ENCODE results near the gene FNDC3B.

Gene FNDC3B

DNA sequence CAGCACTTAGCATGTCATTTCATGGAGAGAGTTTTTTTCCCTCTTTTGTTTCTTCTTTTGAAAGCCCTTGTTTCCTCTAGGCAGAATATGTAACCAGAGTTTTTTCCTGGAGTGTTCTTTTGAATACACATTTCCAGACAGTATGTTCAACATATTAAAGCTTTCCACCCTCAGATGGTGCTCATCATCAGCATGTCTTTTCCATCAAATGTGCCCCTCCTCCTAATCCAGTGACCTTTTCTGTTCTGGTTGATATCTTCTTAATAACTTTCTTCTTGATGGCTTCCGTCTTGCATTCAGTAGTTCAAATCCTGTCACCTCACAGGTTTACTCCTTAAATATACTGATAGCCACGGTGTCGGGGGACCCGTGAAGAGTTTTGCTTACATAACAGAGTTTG lies 78.6 kb downstream of the FNDC3B start:
- Histone ChIP-seq H4K8ac (ENCODE audit: low read depth, low read length) (no peak overlapping the region), H2BK5ac (ENCODE audit: low read length) (no peak overlapping the region), H3K9ac (ENCODE audit: low read depth, low read length, poor library complexity) (no peak overlapping the region), H3K36me3 (replicated peaks in 1 of 2; ENCODE audit: control insufficient read depth in 2 of 2, insufficient read depth in 2 of 2, low read length in 2 of 2) (peaks cover 3 to 93% of the 10 kb centered on the region in 2 donors), H3K9me3 (replicated peaks in 1 of 2; ENCODE audit: control insufficient read depth in 2 of 2, insufficient read depth in 1 of 2, low read depth in 1 of 2, low read length in 2 of 2) (peaks cover 0 to 7% of the 10 kb centered on the region in 2 donors), H3K4me3 (ENCODE audit: low read length in 2 of 2) (no peak overlapping the region), H3K27me3 (ENCODE audit: control insufficient read depth in 3 of 3, insufficient read depth in 3 of 3, low read depth in 1 of 3, low read length in 3 of 3) (no peaks in the 10 kb centered on the region), H3K18ac (ENCODE audit: low read length) (no peak overlapping the region), H3K14ac (ENCODE audit: low read length) (no peak overlapping the region), H3K4me1 (ENCODE audit: control insufficient read depth in 2 of 2, insufficient read depth in 1 of 2, low read depth in 1 of 2, low read length in 2 of 2) (no peaks in the 10 kb centered on the region), H3K4me2 (ENCODE audit: insufficient read depth, low read length, poor library complexity, severe bottlenecking) (no peak overlapping the region), H2AFZ (ENCODE audit: low read length) (no peak overlapping the region), H2BK12ac (ENCODE audit: low read length) (no peak overlapping the region), H2BK120ac (ENCODE audit: low read depth, low read length) (no peak overlapping the region), H3K4ac (ENCODE audit: low read length) (no peak overlapping the region), H3K79me1 (ENCODE audit: low read depth, low read length) (no peaks in the 10 kb centered on the region), H3K23ac (ENCODE audit: low read depth, low read length, poor library complexity) (no peak overlapping the region), H3K27ac (replicated peaks; ENCODE audit: low read length) (no peak overlapping the region), H2AK5ac (ENCODE audit: low read depth, low read length) (no peak overlapping the region), H2BK15ac (ENCODE audit: low read length) (no peak overlapping the region), H4K91ac (ENCODE audit: low read depth, low read length, poor library complexity) (no peak overlapping the region)
- DNase-seq (ENCODE audit: low spot score), result no peak
- no CpG with 5 or more reads among the region's 4 CpGs for WGBS, 2 donors (ENCODE audit: extremely low coverage in 2 of 2, insufficient read length in 2 of 2, insufficient replicate concordance in 1 of 2)

DNA sequence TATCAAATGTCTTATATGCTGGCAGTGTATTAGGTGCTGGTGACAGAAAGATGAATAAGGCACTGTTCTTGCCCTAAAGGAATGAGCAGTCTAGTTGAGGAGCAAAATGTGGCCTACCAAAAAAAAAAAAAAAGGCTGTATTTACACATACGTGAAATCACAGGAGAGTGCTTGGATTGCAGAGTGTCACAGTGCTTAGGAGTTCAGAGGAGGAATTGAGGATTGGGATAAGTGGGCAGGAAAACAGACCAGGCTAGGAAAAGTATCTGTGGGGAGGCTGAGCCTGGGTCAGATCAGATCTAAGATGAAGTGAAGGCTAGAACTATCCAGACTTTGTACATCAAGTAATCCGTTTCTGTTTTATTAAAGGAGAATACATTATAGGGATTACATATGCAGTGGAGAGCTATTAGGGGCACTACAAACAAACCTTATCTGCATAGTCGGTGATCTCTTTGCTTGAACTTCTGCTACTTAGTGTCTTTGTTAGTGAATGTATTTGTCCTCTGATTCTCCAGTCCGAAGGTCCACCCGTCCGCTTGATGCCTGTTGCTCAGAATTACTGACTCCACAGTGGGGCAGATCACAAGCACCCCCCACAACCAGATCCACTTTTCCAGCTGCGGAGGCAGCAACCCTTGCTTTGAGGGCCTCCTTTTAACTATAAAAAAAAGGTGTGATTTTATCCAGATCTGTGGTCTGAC lies 80.0 kb downstream of the FNDC3B start:
- H4K91ac ChIP-seq (ENCODE audit: low read depth, low read length, poor library complexity), result no peak overlapping the region
- H3K18ac ChIP-seq (ENCODE audit: low read length), result no peak overlapping the region
- H4K8ac ChIP-seq (ENCODE audit: low read depth, low read length), result no peak overlapping the region
- no peak overlapping the region for H3K4ac ChIP-seq (ENCODE audit: low read length)
- no peak overlapping the region for H2BK120ac ChIP-seq (ENCODE audit: low read depth, low read length)
- H3K4me1 ChIP-seq (ENCODE audit: control insufficient read depth in 2 of 2, insufficient read depth in 1 of 2, low read depth in 1 of 2, low read length in 2 of 2), result no peaks in the 10 kb centered on the region
- no peak overlapping the region for H3K4me3 ChIP-seq (ENCODE audit: low read length in 2 of 2)
- DNase-seq (ENCODE audit: low spot score), result no peak
- no CpG with 5 or more reads among the region's 7 CpGs for WGBS, 2 donors (ENCODE audit: extremely low coverage in 2 of 2, insufficient read length in 2 of 2, insufficient replicate concordance in 1 of 2)
- no peak overlapping the region for H2AFZ ChIP-seq (ENCODE audit: low read length)
- H2AK5ac ChIP-seq (ENCODE audit: low read depth, low read length), result no peak overlapping the region
- H2BK5ac ChIP-seq (ENCODE audit: low read length), result no peak overlapping the region
- H3K9me3 ChIP-seq (replicated peaks in 1 of 2; ENCODE audit: control insufficient read depth in 2 of 2, insufficient read depth in 1 of 2, low read depth in 1 of 2, low read length in 2 of 2), result peaks cover 0 to 7% of the 10 kb centered on the region in 2 donors
- H3K27me3 ChIP-seq (ENCODE audit: control insufficient read depth in 3 of 3, insufficient read depth in 3 of 3, low read depth in 1 of 3, low read length in 3 of 3), result no peaks in the 10 kb centered on the region
- no peak overlapping the region for H3K27ac ChIP-seq (replicated peaks; ENCODE audit: low read length)
- no peak overlapping the region for H3K14ac ChIP-seq (ENCODE audit: low read length)
- no peak overlapping the region for H3K23ac ChIP-seq (ENCODE audit: low read depth, low read length, poor library complexity)
- H2BK15ac ChIP-seq (ENCODE audit: low read length), result no peak overlapping the region
- H3K4me2 ChIP-seq (ENCODE audit: insufficient read depth, low read length, poor library complexity, severe bottlenecking), result no peak overlapping the region
- H3K9ac ChIP-seq (ENCODE audit: low read depth, low read length, poor library complexity), result no peak overlapping the region
- no peaks in the 10 kb centered on the region for H3K79me1 ChIP-seq (ENCODE audit: low read depth, low read length)
- H2BK12ac ChIP-seq (ENCODE audit: low read length), result no peak overlapping the region
- peaks cover 1 to 93% of the 10 kb centered on the region in 2 donors for H3K36me3 ChIP-seq (replicated peaks in 1 of 2; ENCODE audit: control insufficient read depth in 2 of 2, insufficient read depth in 2 of 2, low read length in 2 of 2)

DNA sequence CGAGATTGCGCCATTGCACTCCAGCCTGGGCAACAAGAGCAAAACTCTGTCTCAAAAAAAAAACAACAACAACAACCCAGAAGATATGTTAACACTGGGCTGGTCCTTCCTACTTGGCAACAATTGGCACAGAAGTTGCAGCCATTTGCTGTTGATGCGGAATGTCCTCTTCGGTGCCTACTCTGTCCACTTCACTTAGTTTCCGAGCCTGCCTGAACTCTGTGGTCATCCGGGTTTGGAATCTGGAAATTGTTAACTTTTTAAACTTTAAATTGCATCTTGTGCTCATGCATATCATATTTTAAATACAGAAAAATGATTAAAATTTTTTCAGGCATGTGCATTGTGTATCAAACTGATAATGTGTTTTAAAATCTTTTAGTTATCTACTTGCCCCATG lies 81.5 kb downstream of the FNDC3B start:
- H4K91ac ChIP-seq (ENCODE audit: low read depth, low read length, poor library complexity), result no peak overlapping the region
- H3K14ac ChIP-seq (ENCODE audit: low read length), result no peak overlapping the region

DNA sequence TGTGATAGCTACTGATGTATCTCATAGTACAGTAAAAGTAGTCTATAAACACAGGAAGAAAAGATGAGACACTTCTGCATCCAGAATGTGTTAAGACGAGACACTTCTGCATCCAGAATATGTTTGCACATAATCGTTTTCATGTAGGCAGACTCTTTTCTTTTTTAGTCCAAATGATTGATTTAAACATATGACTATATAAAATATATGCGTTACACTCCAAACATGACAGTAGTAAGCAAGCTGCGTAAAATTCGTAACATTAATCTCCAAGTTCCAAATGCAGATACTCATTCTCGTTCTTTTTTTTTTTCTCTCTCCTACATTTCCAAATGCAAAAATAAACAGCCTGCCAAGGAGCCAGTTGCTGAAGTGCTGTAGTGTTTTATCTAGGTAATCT lies 82.6 kb downstream of the FNDC3B start:
- Histone ChIP-seq H2BK12ac (ENCODE audit: low read length) (no peak overlapping the region), H3K23ac (ENCODE audit: low read depth, low read length, poor library complexity) (no peak overlapping the region), H3K14ac (ENCODE audit: low read length) (no peak overlapping the region), H3K27ac (replicated peaks; ENCODE audit: low read length) (no peak overlapping the region), H3K4ac (ENCODE audit: low read length) (no peak overlapping the region), H3K4me2 (ENCODE audit: insufficient read depth, low read length, poor library complexity, severe bottlenecking) (no peak overlapping the region), H2BK15ac (ENCODE audit: low read length) (no peak overlapping the region), H3K9ac (ENCODE audit: low read depth, low read length, poor library complexity) (no peak overlapping the region), H4K8ac (ENCODE audit: low read depth, low read length) (no peak overlapping the region), H3K9me3 (replicated peaks in 1 of 2; ENCODE audit: control insufficient read depth in 2 of 2, insufficient read depth in 1 of 2, low read depth in 1 of 2, low read length in 2 of 2) (peaks cover 0 to 4% of the 10 kb centered on the region in 2 donors), H3K27me3 (ENCODE audit: control insufficient read depth in 3 of 3, insufficient read depth in 3 of 3, low read depth in 1 of 3, low read length in 3 of 3) (no peaks in the 10 kb centered on the region), H2AK5ac (ENCODE audit: low read depth, low read length) (no peak overlapping the region), H3K18ac (ENCODE audit: low read length) (no peak overlapping the region), H2BK5ac (ENCODE audit: low read length) (no peak overlapping the region), H3K4me1 (ENCODE audit: control insufficient read depth in 2 of 2, insufficient read depth in 1 of 2, low read depth in 1 of 2, low read length in 2 of 2) (peaks cover 4 to 18% of the 10 kb centered on the region in 2 donors), H2BK120ac (ENCODE audit: low read depth, low read length) (no peak overlapping the region), H2AFZ (ENCODE audit: low read length) (no peak overlapping the region), H3K79me1 (ENCODE audit: low read depth, low read length) (no peaks in the 10 kb centered on the region), H4K91ac (ENCODE audit: low read depth, low read length, poor library complexity) (no peak overlapping the region), H3K36me3 (replicated peaks in 1 of 2; ENCODE audit: control insufficient read depth in 2 of 2, insufficient read depth in 2 of 2, low read length in 2 of 2) (peaks cover 0 to 75% of the 10 kb centered on the region in 2 donors), H3K4me3 (ENCODE audit: low read length in 2 of 2) (no peak overlapping the region)
- WGBS, 2 donors (ENCODE audit: extremely low coverage in 2 of 2, insufficient read length in 2 of 2, insufficient replicate concordance in 1 of 2), result no CpG with 5 or more reads among the region's 6 CpGs
- no peak for DNase-seq (ENCODE audit: low spot score)

More for the DNA sequence above, 81.5 kb downstream of the FNDC3B start:
- H3K23ac ChIP-seq (ENCODE audit: low read depth, low read length, poor library complexity), result no peak overlapping the region
- H2BK12ac ChIP-seq (ENCODE audit: low read length), result no peak overlapping the region
- H2AFZ ChIP-seq (ENCODE audit: low read length), result no peak overlapping the region
- no peak overlapping the region for H2BK120ac ChIP-seq (ENCODE audit: low read depth, low read length)
- peaks cover 0 to 4% of the 10 kb centered on the region in 2 donors for H3K9me3 ChIP-seq (replicated peaks in 1 of 2; ENCODE audit: control insufficient read depth in 2 of 2, insufficient read depth in 1 of 2, low read depth in 1 of 2, low read length in 2 of 2)
- H3K27me3 ChIP-seq (ENCODE audit: control insufficient read depth in 3 of 3, insufficient read depth in 3 of 3, low read depth in 1 of 3, low read length in 3 of 3), result no peaks in the 10 kb centered on the region
- H3K79me1 ChIP-seq (ENCODE audit: low read depth, low read length), result no peaks in the 10 kb centered on the region
- H3K4me2 ChIP-seq (ENCODE audit: insufficient read depth, low read length, poor library complexity, severe bottlenecking), result no peak overlapping the region
- peaks cover 0 to 85% of the 10 kb centered on the region in 2 donors for H3K36me3 ChIP-seq (replicated peaks in 1 of 2; ENCODE audit: control insufficient read depth in 2 of 2, insufficient read depth in 2 of 2, low read length in 2 of 2)
- no peak overlapping the region for H2AK5ac ChIP-seq (ENCODE audit: low read depth, low read length)
- H3K4me1 ChIP-seq (ENCODE audit: control insufficient read depth in 2 of 2, insufficient read depth in 1 of 2, low read depth in 1 of 2, low read length in 2 of 2), result peaks cover 3 to 11% of the 10 kb centered on the region in 2 donors
- no peak for DNase-seq (ENCODE audit: low spot score)
- no peak overlapping the region for H4K8ac ChIP-seq (ENCODE audit: low read depth, low read length)
- no peak overlapping the region for H3K27ac ChIP-seq (replicated peaks; ENCODE audit: low read length)
- H3K9ac ChIP-seq (ENCODE audit: low read depth, low read length, poor library complexity), result no peak overlapping the region
- no CpG with 5 or more reads among the region's 6 CpGs for WGBS, 2 donors (ENCODE audit: extremely low coverage in 2 of 2, insufficient read length in 2 of 2, insufficient replicate concordance in 1 of 2)
- no peak overlapping the region for H3K4ac ChIP-seq (ENCODE audit: low read length)
- H2BK5ac ChIP-seq (ENCODE audit: low read length), result no peak overlapping the region
- H3K4me3 ChIP-seq (ENCODE audit: low read length in 2 of 2), result no peak overlapping the region
- H3K18ac ChIP-seq (ENCODE audit: low read length), result no peak overlapping the region
- no peak overlapping the region for H2BK15ac ChIP-seq (ENCODE audit: low read length)
